IMR-90 (cell line): ENCODE measurements around the gene BUD23.

ENCODE experiments used
- FOS ChIP-seq: fragments of 150-350 bp; IDR thresholded peaks from 2 replicates; pipeline ENCODE4 v1.6.1; 2016; ENCODE audit warnings: low read depth, low read length
- RAD21 ChIP-seq: IDR thresholded peaks from 2 replicates; pipeline ENCODE4 v1.6.1; 2012; ENCODE audit warnings: low read length, improper control_type of control experiment
- RCOR1 ChIP-seq: IDR thresholded peaks from 2 replicates; pipeline ENCODE4 v1.6.1; 2012; ENCODE audit warnings: mild to moderate bottlenecking, low read length, improper control_type of control experiment; ENCODE audit not compliant: insufficient replicate concordance
- SMC3 ChIP-seq: fragments of 150-350 bp; IDR thresholded peaks from 2 replicates; pipeline ENCODE4 v1.6.1; 2016; ENCODE audit warnings: low read depth, mild to moderate bottlenecking, antibody characterized with exemption, low read length, moderate library complexity
- TF ChIP-seq, protein P1 (sequence below): conservative IDR thresholded peaks from 2 replicates; pipeline ENCODE4 v1.5.1; 2012; ENCODE audit warnings: mild to moderate bottlenecking, low read depth, low read length, improper control_type of control experiment

DNA sequence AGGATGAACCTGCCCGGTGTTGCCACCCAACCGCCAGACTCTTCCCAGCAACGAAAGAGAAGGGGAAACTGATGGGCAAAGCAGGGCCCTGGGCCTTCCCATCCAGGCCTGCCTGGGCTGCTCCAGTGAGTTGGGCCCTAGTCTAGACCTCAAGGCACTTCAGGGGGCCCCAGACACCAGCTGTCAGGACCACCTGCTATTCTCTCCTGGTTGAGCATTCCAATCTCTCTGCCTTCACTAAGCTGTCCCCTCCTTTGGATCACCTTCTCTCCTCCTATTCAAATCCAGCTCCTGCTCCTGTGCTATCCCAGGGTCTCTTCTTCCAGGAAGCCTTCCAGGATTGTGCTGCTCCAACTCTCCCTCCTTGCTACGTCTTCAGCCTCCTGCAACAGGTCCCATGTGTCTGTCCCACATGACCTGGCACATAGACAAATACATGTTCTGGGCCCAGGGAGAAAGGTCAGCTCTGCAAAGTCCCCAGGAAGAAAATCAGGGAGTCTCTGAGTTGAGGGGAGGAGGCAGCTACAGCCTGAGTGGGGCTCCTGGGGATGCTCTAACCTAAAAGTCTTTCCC lies 33.0 kb downstream of the BUD23 start:
- TF ChIP-seq, protein P1, sequence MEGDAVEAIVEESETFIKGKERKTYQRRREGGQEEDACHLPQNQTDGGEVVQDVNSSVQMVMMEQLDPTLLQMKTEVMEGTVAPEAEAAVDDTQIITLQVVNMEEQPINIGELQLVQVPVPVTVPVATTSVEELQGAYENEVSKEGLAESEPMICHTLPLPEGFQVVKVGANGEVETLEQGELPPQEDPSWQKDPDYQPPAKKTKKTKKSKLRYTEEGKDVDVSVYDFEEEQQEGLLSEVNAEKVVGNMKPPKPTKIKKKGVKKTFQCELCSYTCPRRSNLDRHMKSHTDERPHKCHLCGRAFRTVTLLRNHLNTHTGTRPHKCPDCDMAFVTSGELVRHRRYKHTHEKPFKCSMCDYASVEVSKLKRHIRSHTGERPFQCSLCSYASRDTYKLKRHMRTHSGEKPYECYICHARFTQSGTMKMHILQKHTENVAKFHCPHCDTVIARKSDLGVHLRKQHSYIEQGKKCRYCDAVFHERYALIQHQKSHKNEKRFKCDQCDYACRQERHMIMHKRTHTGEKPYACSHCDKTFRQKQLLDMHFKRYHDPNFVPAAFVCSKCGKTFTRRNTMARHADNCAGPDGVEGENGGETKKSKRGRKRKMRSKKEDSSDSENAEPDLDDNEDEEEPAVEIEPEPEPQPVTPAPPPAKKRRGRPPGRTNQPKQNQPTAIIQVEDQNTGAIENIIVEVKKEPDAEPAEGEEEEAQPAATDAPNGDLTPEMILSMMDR: no peak
- TF ChIP-seq RAD21: no peak
- TF ChIP-seq FOS: no peak
- no peak for TF ChIP-seq RCOR1
- no peak for TF ChIP-seq SMC3
